H9 (cell line): Measurements from ENCODE around the gene ODAD4. TPM values are rescaled to one million over a fixed set of nuclear protein-coding genes. Genes with fewer than 3 reads are reported as not detected.

Source experiments
- DNase-seq: peaks from one replicate; pipeline ENCODE4 v3.0.0-alpha.2; 2017
- H2AFZ ChIP-seq: one replicate; pipeline ENCODE4 v1.6.1; 2013; ENCODE audit warnings: mild to moderate bottlenecking, low read length, control low read depth, moderate library complexity
- H2AK5ac ChIP-seq: 2 replicates; pipeline ENCODE4 v1.6.1; 2013; ENCODE audit warnings: low read length, control low read depth, mixed read lengths; ENCODE audit not compliant: insufficient read length
- H2BK120ac ChIP-seq: one replicate; pipeline ENCODE4 v1.6.1; 2013; ENCODE audit warnings: low read depth, mild to moderate bottlenecking, low read length, control low read depth, inconsistent platforms; ENCODE audit not compliant: poor library complexity, severe bottlenecking
- H2BK12ac ChIP-seq: 2 replicates; pipeline ENCODE4 v1.6.1; 2013; ENCODE audit warnings: low read length, control low read depth, mixed read lengths, low read depth; ENCODE audit not compliant: insufficient read length
- H2BK15ac ChIP-seq: 2 replicates; pipeline ENCODE4 v1.6.1; 2013; ENCODE audit warnings: low read depth, low read length, control low read depth
- H2BK20ac ChIP-seq: one replicate; pipeline ENCODE4 v1.6.1; 2013; ENCODE audit warnings: low read depth, mild to moderate bottlenecking, low read length, control low read depth, inconsistent platforms; ENCODE audit not compliant: poor library complexity, severe bottlenecking
- H2BK5ac ChIP-seq: 2 replicates; pipeline ENCODE4 v1.6.1; 2013; ENCODE audit warnings: low read length, control low read depth, mixed read lengths; ENCODE audit not compliant: insufficient read length
- H3K14ac ChIP-seq: 2 replicates; pipeline ENCODE4 v1.6.1; 2013; ENCODE audit warnings: low read length, control low read depth; ENCODE audit not compliant: insufficient read depth
- H3K18ac ChIP-seq: 2 replicates; pipeline ENCODE4 v1.6.1; 2013; ENCODE audit warnings: low read depth, mild to moderate bottlenecking, mixed read lengths, low read length, control low read depth; ENCODE audit not compliant: insufficient read length
- H3K23ac ChIP-seq: 2 replicates; pipeline ENCODE4 v1.6.1; 2013; ENCODE audit warnings: low read length, control low read depth, mixed read lengths, low read depth; ENCODE audit not compliant: insufficient read length
- H3K23me2 ChIP-seq: 2 replicates; pipeline ENCODE4 v1.6.1; 2013; ENCODE audit warnings: low read depth, mild to moderate bottlenecking, mixed read lengths, low read length, control low read depth; ENCODE audit not compliant: insufficient read length, poor library complexity, severe bottlenecking
- H3K27ac ChIP-seq: 2 replicates; pipeline ENCODE4 v1.5.1; 2013; ENCODE audit warnings: low read length, control low read depth, mixed read lengths, low read depth; ENCODE audit not compliant: insufficient read length
- H3K27me3 ChIP-seq: 2 replicates; pipeline ENCODE4 v1.6.1; 2013; ENCODE audit warnings: low read length, control low read depth, inconsistent platforms; ENCODE audit not compliant: insufficient read depth
- H3K4ac ChIP-seq: 2 replicates; pipeline ENCODE4 v1.6.1; 2013; ENCODE audit warnings: low read depth, mild to moderate bottlenecking, control low read depth, inconsistent platforms, low read length, moderate library complexity
- H3K4me1 ChIP-seq: 2 replicates; pipeline ENCODE4 v1.6.1; 2013; ENCODE audit warnings: low read length, control low read depth, inconsistent platforms; ENCODE audit not compliant: insufficient read depth
- H3K4me2 ChIP-seq: 2 replicates; pipeline ENCODE4 v1.6.1; 2013; ENCODE audit warnings: low read length, control low read depth, mixed read lengths; ENCODE audit not compliant: insufficient read length, insufficient read depth
- H3K56ac ChIP-seq: 2 replicates; pipeline ENCODE4 v1.6.1; 2013; ENCODE audit warnings: low read depth, mild to moderate bottlenecking, mixed read lengths, low read length, control low read depth; ENCODE audit not compliant: insufficient read length
- H3K79me1 ChIP-seq: 2 replicates; pipeline ENCODE4 v1.6.1; 2013; ENCODE audit warnings: low read depth, mild to moderate bottlenecking, moderate library complexity, low read length, control low read depth, inconsistent platforms; ENCODE audit not compliant: insufficient read depth, poor library complexity, severe bottlenecking
- H3K79me2 ChIP-seq: 2 replicates; pipeline ENCODE4 v1.6.1; 2013; ENCODE audit warnings: low read length, control low read depth, inconsistent platforms; ENCODE audit not compliant: insufficient read depth
- H3K9ac ChIP-seq: 2 replicates; pipeline ENCODE4 v1.6.1; 2013; ENCODE audit warnings: low read length, control low read depth, mixed read lengths; ENCODE audit not compliant: insufficient read length; ENCODE audit errors: extremely low read depth
- H3K9me3 ChIP-seq: one replicate; pipeline ENCODE4 v1.6.1; 2013; ENCODE audit warnings: low read depth, low read length, inconsistent platforms; ENCODE audit not compliant: control insufficient read depth
- H3T11ph ChIP-seq: one replicate; pipeline ENCODE4 v1.6.1; 2013; ENCODE audit warnings: mild to moderate bottlenecking, low read length, control low read depth, inconsistent platforms
- H4K20me1 ChIP-seq: one replicate; pipeline ENCODE4 v1.6.1; 2013; ENCODE audit not compliant: control insufficient read depth, insufficient read length, insufficient read depth
- H4K5ac ChIP-seq: 2 replicates; pipeline ENCODE4 v1.6.1; 2013; ENCODE audit warnings: low read depth, mild to moderate bottlenecking, mixed read lengths, low read length, control low read depth; ENCODE audit not compliant: insufficient read length
- H4K8ac ChIP-seq: replicated peaks from 2 replicates; pipeline ENCODE4 v1.6.1; 2013; ENCODE audit warnings: low read length, control low read depth, mixed read lengths, low read depth; ENCODE audit not compliant: insufficient read length
- H4K91ac ChIP-seq: 2 replicates; pipeline ENCODE4 v1.6.1; 2013; ENCODE audit warnings: low read depth, mild to moderate bottlenecking, moderate library complexity, mixed read lengths, low read length, control low read depth; ENCODE audit not compliant: insufficient read length
- H3K27ac Mint-ChIP-seq, 3 experiments: 2 replicates in 2 of 3; 3 replicates in 1 of 3; pipeline ENCODE4 v1.8.0; 2020 to 2021; ENCODE audit warnings: mixed read lengths in 3 of 3, mild to moderate bottlenecking in 1 of 3, moderate library complexity in 1 of 3
- H3K27me3 Mint-ChIP-seq: 2 replicates; pipeline ENCODE4 v1.8.0; 2021; ENCODE audit warnings: low read depth, mild to moderate bottlenecking, moderate library complexity, mixed read lengths
- H3K36me3 Mint-ChIP-seq, 3 experiments: 2 replicates in 2 of 3; 3 replicates in 1 of 3; pipeline ENCODE4 v1.8.0; 2020 to 2021; ENCODE audit warnings: low read depth in 3 of 3, mixed read lengths in 3 of 3; ENCODE audit not compliant: insufficient read depth in 1 of 3
- H3K4me1 Mint-ChIP-seq, 2 experiments: 2 replicates each; pipeline ENCODE4 v1.8.0; 2020; ENCODE audit warnings: mixed read lengths in 2 of 2
- H3K4me3 Mint-ChIP-seq, 2 experiments: 2 replicates in 1 of 2; 3 replicates in 1 of 2; pipeline ENCODE4 v1.8.0; 2020 to 2021; ENCODE audit warnings: mild to moderate bottlenecking in 2 of 2, mixed read lengths in 2 of 2, moderate library complexity in 1 of 2
- H3K9me3 Mint-ChIP-seq, 2 experiments: 2 replicates in 1 of 2; 3 replicates in 1 of 2; pipeline ENCODE4 v1.8.0; 2020; ENCODE audit warnings: mild to moderate bottlenecking in 2 of 2, mixed read lengths in 2 of 2, moderate library complexity in 1 of 2
- CTCF ChIP-seq: fragments of 200-600 bp; sonication (generic); conservative IDR thresholded peaks from 3 replicates; pipeline ENCODE4 v1.8.0; 2021; ENCODE audit warnings: antibody characterized with exemption, mild to moderate bottlenecking
- whole genome bisulfite sequencing: extraction: QIAGEN DNeasy Blood & Tissue Kit; methylation state at CpG from one replicate; pipeline ENCODE4 v1.1.7; 2013; ENCODE audit warnings: missing lambda C conversion rate, low lambda C conversion rate, mixed read lengths; ENCODE audit not compliant: insufficient read length; ENCODE audit errors: extremely low coverage; 5-methylcytosine and 5-hydroxymethylcytosine counted together
- total RNA-seq: library from RNA; stranded (reverse); gene quantifications from 2 replicates; pipeline ENCODE4 v1.2.1, GENCODE V29; 2021

ODAD4 gene
- total RNA-seq, 1 experiment from 2014 or later = 2.1 TPM

- no peak overlapping the region for H3K56ac ChIP-seq
Measured at GRCh38 chr17:41905172-41905571, 25.2 kb upstream of the ODAD4 start.

More at GRCh38 chr17:41905172-41905571, 25.2 kb upstream of the ODAD4 start:
- no peak overlapping the region for H4K91ac ChIP-seq
- no peak for DNase-seq
- H3K79me1 ChIP-seq = no peaks in the 10 kb centered on the region
- H3K27ac ChIP-seq = no peak overlapping the region
- WGBS = no CpG with 5 or more reads among the region's 4 CpGs
- no peak overlapping the region for H3K9ac ChIP-seq
- H3K79me2 ChIP-seq = no peaks in the 10 kb centered on the region
- peaks cover 3% of the 10 kb centered on the region for H4K20me1 ChIP-seq
- no peaks in the 10 kb centered on the region for H3K27me3 Mint-ChIP-seq
- H3K4me2 ChIP-seq = no peak overlapping the region
- no peak overlapping the region for H2AFZ ChIP-seq
- no peaks in the 10 kb centered on the region for H3K4me1 Mint-ChIP-seq
- H3K27me3 ChIP-seq = no peaks in the 10 kb centered on the region
- no peak overlapping the region for H2BK120ac ChIP-seq
- no peak overlapping the region for H3K14ac ChIP-seq
- no peak overlapping the region for H2BK5ac ChIP-seq
- no peaks in the 10 kb centered on the region for H3K23me2 ChIP-seq
- no peak overlapping the region for H3K4ac ChIP-seq
- no peak overlapping the region for H4K8ac ChIP-seq
- no peak for TF ChIP-seq CTCF
- no peak overlapping the region; a peak in 1 of 7 replicates for H3K27ac Mint-ChIP-seq
- H3K4me1 ChIP-seq = no peaks in the 10 kb centered on the region
- H3K4me3 Mint-ChIP-seq = no peak overlapping the region
- H4K5ac ChIP-seq = no peak overlapping the region
- H3K9me3 ChIP-seq = no peaks in the 10 kb centered on the region
- no peak overlapping the region for H3K23ac ChIP-seq
- no peak overlapping the region for H3T11ph ChIP-seq
- no peak overlapping the region for H2BK12ac ChIP-seq
- H2AK5ac ChIP-seq = no peak overlapping the region
- H3K36me3 Mint-ChIP-seq = peaks cover 68 to 97% (median 94%) of the 10 kb centered on the region in 3 experiments
- no peak overlapping the region for H2BK15ac ChIP-seq
- no peak overlapping the region for H3K18ac ChIP-seq
- no peaks in the 10 kb centered on the region for H3K9me3 Mint-ChIP-seq
- H2BK20ac ChIP-seq = no peak overlapping the region
